Colonic mucosa (tissue), 4 donors: ENCODE measurements around the gene IL22RA2. TPM values are rescaled to one million over a fixed set of nuclear protein-coding genes. Genes with fewer than 3 reads are reported as not detected.

Experiments used
- DNase-seq: peaks from one replicate; pipeline ENCODE4 v3.0.0-alpha.2; 2020
- H3K27ac ChIP-seq: fragments of 200-600 bp; one replicate; pipeline ENCODE4 v1.8.0; 2021
- H3K27me3 ChIP-seq: fragments of 200-600 bp; one replicate; pipeline ENCODE4 v1.8.0; 2021
- H3K36me3 ChIP-seq: fragments of 200-600 bp; one replicate; pipeline ENCODE4 v1.8.0; 2021
- H3K4me1 ChIP-seq: fragments of 200-600 bp; one replicate; pipeline ENCODE4 v1.8.0; 2021; ENCODE audit warnings: mild to moderate bottlenecking
- H3K4me3 ChIP-seq: fragments of 200-600 bp; one replicate; pipeline ENCODE4 v1.8.0; 2021
- H3K9ac ChIP-seq, 2 donors: one replicate each; pipeline ENCODE4 v1.7.0; 2013; ENCODE audit warnings: control low read depth in 2 of 2, low read depth in 2 of 2, low read length in 2 of 2
- H3K9me3 ChIP-seq: fragments of 200-600 bp; one replicate; pipeline ENCODE4 v1.8.0; 2021
- CTCF ChIP-seq: fragments of 200-600 bp; IDR thresholded peaks from one replicate; pipeline ENCODE4 v1.8.0; 2022; ENCODE audit warnings: antibody characterized with exemption, mild to moderate bottlenecking
- intact Hi-C: fragments of 100-400 bp; cut with DNase I; formaldehyde crosslinking; loops from one replicate; pipeline ENCODE4 v1.14.1; 2022
- total RNA-seq, 2 donors: library from RNA; stranded (reverse); fragmentation: NEBNext Ultra II Directional in 1 of 2; extraction: Animal tissue kit (Norgen Biotek cat#: 25700) in 1 of 2; gene quantifications; one replicate each; pipeline ENCODE4 v1.2.1, GENCODE V29; 2021
- donor health status: healthy.
- donor health status: DM: no; HTN: no; CAD: no.
- donor health status: DM: no; HTN: no; CAD: no.

IL22RA2 gene
- total RNA-seq, 2 donors from 2014 or later = 0.21 TPM; not detected in 1

GRCh38 chr6:137176729-137177128 is 3.3 kb upstream of the IL22RA2 start:
- no peaks in the 10 kb centered on the region for H3K9me3 ChIP-seq
- DNase-seq = no peak
- no peaks in the 10 kb centered on the region for H3K36me3 ChIP-seq
- no peak overlapping the region for H3K9ac ChIP-seq
- H3K4me1 ChIP-seq = no peaks in the 10 kb centered on the region
- no peaks in the 10 kb centered on the region for H3K27me3 ChIP-seq
- intact Hi-C loops = no loop called here
- H3K4me3 ChIP-seq = no peak overlapping the region
- no peak overlapping the region for H3K27ac ChIP-seq
- no peak for TF ChIP-seq CTCF

- Histone ChIP-seq H3K4me3 (no peak overlapping the region), H3K27me3 (no peaks in the 10 kb centered on the region), H3K9ac (no peak overlapping the region), H3K9me3 (no peaks in the 10 kb centered on the region), H3K36me3 (no peaks in the 10 kb centered on the region), H3K27ac (no peak overlapping the region), H3K4me1 (no peaks in the 10 kb centered on the region)
- intact Hi-C loops = no loop called here
- DNase-seq = no peak
- TF ChIP-seq CTCF = no peak
Observed at GRCh38 chr6:137175868-137176245, 2.4 kb upstream of the IL22RA2 start.

- intact Hi-C loops = no loop called here
- no peaks in the 10 kb centered on the region for H3K27me3 ChIP-seq
- H3K4me3 ChIP-seq = no peak overlapping the region
- no peak for DNase-seq
- no peak overlapping the region for H3K9ac ChIP-seq
- no peaks in the 10 kb centered on the region for H3K9me3 ChIP-seq
- no peak overlapping the region for H3K27ac ChIP-seq
- H3K4me1 ChIP-seq = no peaks in the 10 kb centered on the region
- TF ChIP-seq CTCF = no peak
- H3K36me3 ChIP-seq = no peaks in the 10 kb centered on the region
Observed at GRCh38 chr6:137175157-137175867, 1.9 kb upstream of the IL22RA2 start.

GRCh38 chr6:137172734-137173431 is 561 bp downstream of the IL22RA2 start:
- no peak for TF ChIP-seq CTCF
- Histone ChIP-seq H3K27ac (no peak overlapping the region), H3K27me3 (no peaks in the 10 kb centered on the region), H3K4me1 (no peaks in the 10 kb centered on the region), H3K9me3 (no peaks in the 10 kb centered on the region), H3K36me3 (no peaks in the 10 kb centered on the region), H3K9ac (no peak overlapping the region), H3K4me3 (no peak overlapping the region)
- intact Hi-C loops = no loop called here
- no peak for DNase-seq

GRCh38 chr6:137171824-137172733 is 1.4 kb downstream of the IL22RA2 start:
- no peak overlapping the region for H3K4me3 ChIP-seq
- no peaks in the 10 kb centered on the region for H3K9me3 ChIP-seq
- H3K27ac ChIP-seq = no peak overlapping the region
- intact Hi-C loops = no loop called here
- H3K9ac ChIP-seq = no peak overlapping the region
- no peaks in the 10 kb centered on the region for H3K27me3 ChIP-seq
- DNase-seq = no peak
- H3K36me3 ChIP-seq = no peaks in the 10 kb centered on the region
- H3K4me1 ChIP-seq = no peaks in the 10 kb centered on the region
- TF ChIP-seq CTCF = no peak
